ENCODE results near the gene DDX42. TPM values are rescaled to one million over a fixed set of nuclear protein-coding genes. Genes with fewer than 3 reads are reported as not detected.

Gene DDX42
- total and polyA plus RNA-seq, 2 of the 13 experiments (the other 11 are each of a cell fraction or from before 2014, with no cell fraction given) = 87.2 to 92.9 TPM

GRCh38 chr17:63842540-63843386, 68.8 kb downstream of the DDX42 start, which contains the start of gene SMARCD2 (continued):
- peak; percentile 99 for TF ChIP-seq RBM39 (IDR thresholded peaks at IDR 0.05; ENCODE audit: low read depth, low read length, poor library complexity, severe bottlenecking)
- TF ChIP-seq CENPX (CRISPR knock-in tag; IDR thresholded peaks at IDR 0.05) = no peak
- TF ChIP-seq CBX1 (IDR thresholded peaks at IDR 0.05; ENCODE audit: low read depth) = peak; percentile 91
- no peak for TF ChIP-seq RFX1 (IDR thresholded peaks at IDR 0.05)
- no peak for TF ChIP-seq HNRNPH1 (optimal IDR thresholded peaks at IDR 0.05; ENCODE audit: low read depth, low read length)
- TF ChIP-seq, protein P1, sequence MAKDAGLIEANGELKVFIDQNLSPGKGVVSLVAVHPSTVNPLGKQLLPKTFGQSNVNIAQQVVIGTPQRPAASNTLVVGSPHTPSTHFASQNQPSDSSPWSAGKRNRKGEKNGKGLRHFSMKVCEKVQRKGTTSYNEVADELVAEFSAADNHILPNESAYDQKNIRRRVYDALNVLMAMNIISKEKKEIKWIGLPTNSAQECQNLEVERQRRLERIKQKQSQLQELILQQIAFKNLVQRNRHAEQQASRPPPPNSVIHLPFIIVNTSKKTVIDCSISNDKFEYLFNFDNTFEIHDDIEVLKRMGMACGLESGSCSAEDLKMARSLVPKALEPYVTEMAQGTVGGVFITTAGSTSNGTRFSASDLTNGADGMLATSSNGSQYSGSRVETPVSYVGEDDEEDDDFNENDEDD (CRISPR knock-in tag; IDR thresholded peaks at IDR 0.05; ENCODE audit: borderline replicate concordance) = peak; percentile 77; the same call in 1 of the 2 replicates
- TF ChIP-seq ZSCAN21 (CRISPR knock-in tag; IDR thresholded peaks at IDR 0.05; ENCODE audit: borderline replicate concordance) = peak; percentile 96; the same call in 1 of the 2 replicates
- TF ChIP-seq ZFP82 (CRISPR knock-in tag; IDR thresholded peaks at IDR 0.05; ENCODE audit: borderline replicate concordance) = peak; percentile 91; the same call in 1 of the 2 replicates
- TF ChIP-seq ZNF124 (CRISPR knock-in tag; IDR thresholded peaks at IDR 0.05) = peak; percentile 95
- peak; percentile 67 for TF ChIP-seq CEBPG (CRISPR knock-in tag; IDR thresholded peaks at IDR 0.05)
- TF ChIP-seq PRMT3 (CRISPR knock-in tag; IDR thresholded peaks at IDR 0.05; ENCODE audit: borderline replicate concordance, low read depth) = no peak; the same call in 1 of the 2 replicates
- peak; percentile 73; the same call in 1 of the 2 replicates for TF ChIP-seq ZNF607 (CRISPR knock-in tag; IDR thresholded peaks at IDR 0.05; ENCODE audit: borderline replicate concordance)
- peak; percentile 100 for TF ChIP-seq ZBED4 (CRISPR knock-in tag; IDR thresholded peaks at IDR 0.05; ENCODE audit: borderline replicate concordance)
- TF ChIP-seq KAT8 (CRISPR knock-in tag; IDR thresholded peaks at IDR 0.05) = peak; percentile 95
- TF ChIP-seq, protein P2, sequence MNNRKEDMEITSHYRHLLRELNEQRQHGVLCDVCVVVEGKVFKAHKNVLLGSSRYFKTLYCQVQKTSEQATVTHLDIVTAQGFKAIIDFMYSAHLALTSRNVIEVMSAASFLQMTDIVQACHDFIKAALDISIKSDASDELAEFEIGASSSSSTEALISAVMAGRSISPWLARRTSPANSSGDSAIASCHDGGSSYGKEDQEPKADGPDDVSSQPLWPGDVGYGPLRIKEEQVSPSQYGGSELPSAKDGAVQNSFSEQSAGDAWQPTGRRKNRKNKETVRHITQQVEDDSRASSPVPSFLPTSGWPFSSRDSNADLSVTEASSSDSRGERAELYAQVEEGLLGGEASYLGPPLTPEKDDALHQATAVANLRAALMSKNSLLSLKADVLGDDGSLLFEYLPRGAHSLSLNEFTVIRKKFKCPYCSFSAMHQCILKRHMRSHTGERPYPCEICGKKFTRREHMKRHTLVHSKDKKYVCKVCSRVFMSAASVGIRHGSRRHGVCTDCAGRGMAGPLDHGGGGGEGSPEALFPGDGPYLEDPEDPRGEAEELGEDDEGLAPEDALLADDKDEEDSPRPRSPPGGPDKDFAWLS (CRISPR knock-in tag; IDR thresholded peaks at IDR 0.05; ENCODE audit: borderline replicate concordance) = peak; percentile 2; the same call in 1 of the 2 replicates
- peak; percentile 84; the same call in 1 of the 2 replicates for TF ChIP-seq ZBTB20 (CRISPR knock-in tag; IDR thresholded peaks at IDR 0.05; ENCODE audit: borderline replicate concordance, low read depth)
- TF ChIP-seq ZNF24 (IDR thresholded peaks at IDR 0.05) = peak; percentile 86
- peak; percentile 81 for TF ChIP-seq MYPOP (CRISPR knock-in tag; IDR thresholded peaks at IDR 0.05)
- peak; percentile 96 for TF ChIP-seq ZNF780A (CRISPR knock-in tag; IDR thresholded peaks at IDR 0.05)
- no peak for TF ChIP-seq PHB2 (IDR thresholded peaks at IDR 0.05; ENCODE audit: partially characterized antibody)
- peak; percentile 19 for TF ChIP-seq STAG1 (CRISPR knock-in tag; IDR thresholded peaks at IDR 0.05)
- TF ChIP-seq ZNF510 (CRISPR knock-in tag; IDR thresholded peaks at IDR 0.05; ENCODE audit: low read depth) = peak; percentile 22
